Dorsolateral prefrontal cortex (tissue), 118 donors: ENCODE measurements around the gene CEP192. TPM values are rescaled to one million over a fixed set of nuclear protein-coding genes. Genes with fewer than 3 reads are reported as not detected.

Experiments used
- total RNA-seq, 120 experiments: library from RNA; stranded (reverse); gene quantifications; one replicate each; pipeline versions ENCODE4 v1.2.3 to v1.2.4, GENCODE V29; 2022

The CEP192 gene
- total RNA-seq, 120 experiments from 2014 or later: 31.3 to 63.5 (median 47.2) TPM

Other genes starting within 250 kb of the CEP192 start
- gene PTPN2, start 107.1 kb upstream of the CEP192 start, total RNA-seq: 10 to 100 TPM; 20.7 to 58.6 (median 34.5) TPM
- gene SEH1L, start 43.4 kb upstream of the CEP192 start, total RNA-seq: 10 to 100 TPM; 28.6 to 78.9 (median 56.1) TPM
- gene LDLRAD4, start 227.4 kb downstream of the CEP192 start, total RNA-seq: 100 to 1,000 TPM in 75 of 120 experiments, 10 to 100 TPM in 45; 71.8 to 184 (median 104) TPM